Activated CD4-positive, alpha-beta T cell treated with anti-CD3 and anti-CD28 coated beads, Interleukin-2, amount 50 U/mL, for 24 hours (primary cell): Measurements from ENCODE around the gene ERG.

ENCODE experiments used
- DNase-seq, 2 donors: peaks; one replicate each; pipeline ENCODE4 v3.0.0-alpha.2; 2020; ENCODE audit warnings: low read depth in 1 of 2, low spot score in 1 of 2

ERG gene

DNA sequence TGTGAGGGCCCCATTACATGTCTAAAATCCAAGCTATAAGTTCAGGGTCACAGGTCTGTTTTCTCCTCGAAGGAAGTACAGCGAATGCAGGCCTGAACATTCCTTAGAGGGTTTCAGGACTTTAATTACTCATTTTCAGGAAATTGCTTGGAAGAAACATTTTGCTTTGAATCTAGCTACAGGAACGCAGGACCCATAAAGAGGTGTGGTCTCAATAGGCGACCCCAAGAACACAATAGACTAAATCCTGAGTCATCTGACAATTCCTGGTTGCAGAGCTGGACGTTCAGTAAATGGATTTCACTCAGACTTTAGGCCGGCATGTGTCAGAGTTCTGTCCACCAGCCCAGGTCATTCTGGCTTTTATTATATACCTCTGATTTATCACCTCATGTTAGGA lies 1.0 kb upstream of the ERG start:
- no peak for DNase-seq

DNA sequence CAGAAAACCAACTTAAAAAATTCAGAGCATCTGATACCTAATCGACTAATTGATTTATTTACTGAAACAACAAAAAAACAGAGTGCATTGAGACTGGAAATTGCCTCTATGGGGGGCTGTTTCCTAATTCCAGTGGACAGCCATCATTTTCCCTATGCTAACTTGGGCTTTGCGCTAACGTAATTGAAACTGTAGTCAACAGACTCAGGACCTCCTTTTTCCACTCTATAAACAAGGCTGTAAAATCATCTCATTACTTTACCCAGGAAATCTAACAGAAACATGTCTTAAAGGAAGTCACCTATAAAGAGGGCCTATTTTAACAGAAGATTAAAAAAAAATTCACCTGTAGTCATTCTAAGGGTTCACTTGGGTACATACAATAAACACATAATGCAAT lies 2.1 kb downstream of the ERG start:
- no peak for DNase-seq

DNA sequence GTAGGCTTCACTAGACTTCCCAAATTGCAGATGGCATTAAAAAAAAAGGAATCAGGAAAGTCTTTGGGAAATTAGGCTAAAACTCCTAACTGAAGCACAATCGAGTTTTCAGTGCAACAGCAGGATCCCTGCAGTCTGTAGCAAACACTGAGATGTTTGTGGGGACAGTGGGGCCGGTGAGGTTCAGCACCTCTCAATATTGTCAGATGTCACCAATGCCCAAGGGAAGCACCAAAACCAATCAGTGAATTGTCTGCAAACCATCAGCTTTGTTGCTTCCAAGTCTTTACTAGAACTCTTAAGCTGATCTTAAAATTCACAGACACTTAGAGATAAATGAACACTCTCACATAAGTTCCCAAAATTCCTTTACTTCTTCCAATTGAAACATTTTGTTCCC lies 2.6 kb downstream of the ERG start:
- no peak for DNase-seq

DNA sequence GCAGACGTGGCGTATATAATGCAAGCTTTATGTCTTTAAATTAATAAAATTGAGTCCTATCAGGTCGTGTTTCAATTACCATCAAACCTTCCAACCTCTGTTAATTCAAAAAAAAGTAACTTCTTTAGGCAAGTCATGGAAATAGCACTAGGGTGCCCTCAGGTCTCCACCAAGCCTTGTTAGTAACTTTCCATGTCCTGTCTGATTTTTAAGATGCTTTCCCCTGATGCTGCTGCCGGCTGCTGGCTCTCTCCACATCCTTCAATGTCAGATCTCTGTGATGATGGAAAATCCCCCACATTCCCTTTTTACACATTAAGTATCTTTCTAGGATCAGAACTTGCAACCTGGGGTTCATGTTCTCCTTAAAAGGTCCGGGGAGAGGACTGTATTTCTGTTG lies 3.0 kb downstream of the ERG start:
- no peak for DNase-seq

DNA sequence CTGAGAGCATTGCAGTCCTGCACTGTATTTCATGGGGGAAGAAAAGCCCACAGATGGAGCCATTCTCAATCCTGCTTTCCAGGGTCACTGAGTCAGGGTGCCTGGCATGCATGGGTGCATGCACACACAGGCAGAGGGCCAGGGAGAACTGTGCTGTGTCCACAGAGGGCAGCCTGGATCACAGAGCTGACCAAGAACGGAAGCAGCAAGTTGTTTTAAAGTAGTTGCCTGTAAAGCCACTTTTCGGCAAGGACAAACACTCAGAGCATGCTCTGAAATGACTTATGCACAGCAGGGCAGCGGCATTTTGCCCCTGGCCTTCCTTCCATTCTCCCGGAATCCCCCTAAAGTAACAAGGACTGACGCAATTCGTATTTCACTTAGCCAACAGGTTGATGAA lies 3.6 kb downstream of the ERG start:
- no peak for DNase-seq

DNA sequence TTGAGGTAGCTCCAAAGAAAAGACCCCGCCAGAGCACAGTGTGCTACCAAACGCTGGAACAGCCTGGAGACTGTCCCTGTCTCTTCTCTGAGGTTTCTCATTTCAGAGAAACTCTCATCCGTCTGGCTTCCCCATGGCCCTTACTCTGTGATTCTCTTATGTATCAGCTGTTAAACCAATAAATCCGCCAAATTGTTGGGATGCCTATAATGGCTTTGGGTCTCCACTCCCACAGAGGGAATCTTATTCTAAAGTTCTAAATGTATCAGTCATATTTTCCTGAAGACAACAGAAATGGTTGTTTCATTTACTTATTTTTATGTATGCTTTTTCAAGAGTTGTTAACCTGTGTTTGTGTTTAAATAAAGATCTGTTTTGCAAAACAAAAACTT lies 4.0 kb downstream of the ERG start:
- DNase-seq: no peak

DNA sequence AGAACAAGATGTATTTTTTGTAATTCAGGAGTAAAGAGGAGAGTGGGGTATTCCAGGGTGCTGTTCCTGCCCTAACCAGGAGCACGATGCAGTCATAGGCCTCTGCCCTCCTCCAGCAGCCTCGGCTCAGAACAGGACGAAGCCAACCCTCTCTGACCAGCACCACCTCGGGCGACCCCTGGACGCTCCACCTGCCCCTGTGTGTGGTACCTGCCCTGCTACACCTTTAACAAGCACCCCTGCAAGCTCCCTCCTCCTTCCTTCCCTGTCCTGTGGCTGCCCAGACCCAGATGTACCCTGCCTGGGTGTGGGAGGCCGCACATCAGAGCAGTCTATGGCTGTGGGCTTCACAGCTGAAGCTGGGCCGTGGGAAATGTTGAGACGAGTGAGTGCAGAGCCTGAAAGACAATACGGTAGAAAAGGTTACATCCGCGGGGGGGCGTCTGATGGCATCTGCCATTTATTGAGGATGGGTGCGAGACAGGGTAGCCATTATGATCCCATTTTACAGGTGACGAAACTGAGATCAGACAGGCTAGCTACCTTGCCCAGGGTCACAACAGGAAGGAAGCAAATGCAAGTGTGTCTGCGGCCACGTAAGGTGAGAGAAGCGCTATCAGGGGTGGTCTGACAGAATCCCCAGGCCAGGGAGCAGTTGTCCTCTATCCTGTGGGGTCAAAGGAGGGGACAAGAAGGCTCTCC lies 4.6 kb downstream of the ERG start:
- DNase-seq: no peak

DNA sequence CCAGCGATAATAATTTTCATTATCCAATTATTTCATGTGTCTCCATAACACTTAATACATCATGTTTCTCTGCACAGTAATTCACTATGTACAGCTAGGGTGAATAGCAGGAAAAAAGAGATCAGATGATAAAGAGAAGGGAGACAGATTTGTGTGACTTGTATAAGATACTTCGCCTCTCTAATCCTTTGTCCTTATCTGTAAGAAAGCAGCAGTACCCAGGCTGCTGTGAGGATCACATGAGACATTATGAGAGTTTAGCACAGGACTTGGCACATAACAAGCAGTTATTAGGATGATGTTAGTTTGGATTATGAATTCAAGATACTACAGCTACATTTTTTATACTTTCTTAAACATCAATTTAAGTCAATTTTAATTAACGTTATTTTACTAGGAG lies 6.3 kb downstream of the ERG start:
- DNase-seq: no peak

DNA sequence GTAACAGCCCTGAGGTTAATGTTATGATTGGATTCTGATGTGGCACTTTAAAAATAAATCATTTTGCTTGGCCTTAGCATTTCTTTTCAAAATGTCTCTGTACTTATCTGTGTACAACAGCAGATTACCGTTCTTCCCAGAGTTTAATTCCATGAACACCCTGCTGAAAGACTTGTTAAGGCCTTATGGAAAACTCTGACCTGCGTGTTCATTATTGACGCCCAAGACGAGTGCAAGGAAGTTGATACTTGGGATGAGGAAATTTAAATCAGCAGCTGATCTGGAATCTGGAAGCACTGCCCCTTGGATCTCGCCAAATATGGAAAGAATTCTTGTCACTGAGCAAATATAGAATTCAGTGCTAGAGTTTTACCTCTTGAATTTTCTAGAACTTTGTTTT lies 6.7 kb downstream of the ERG start:
- no peak for DNase-seq

DNA sequence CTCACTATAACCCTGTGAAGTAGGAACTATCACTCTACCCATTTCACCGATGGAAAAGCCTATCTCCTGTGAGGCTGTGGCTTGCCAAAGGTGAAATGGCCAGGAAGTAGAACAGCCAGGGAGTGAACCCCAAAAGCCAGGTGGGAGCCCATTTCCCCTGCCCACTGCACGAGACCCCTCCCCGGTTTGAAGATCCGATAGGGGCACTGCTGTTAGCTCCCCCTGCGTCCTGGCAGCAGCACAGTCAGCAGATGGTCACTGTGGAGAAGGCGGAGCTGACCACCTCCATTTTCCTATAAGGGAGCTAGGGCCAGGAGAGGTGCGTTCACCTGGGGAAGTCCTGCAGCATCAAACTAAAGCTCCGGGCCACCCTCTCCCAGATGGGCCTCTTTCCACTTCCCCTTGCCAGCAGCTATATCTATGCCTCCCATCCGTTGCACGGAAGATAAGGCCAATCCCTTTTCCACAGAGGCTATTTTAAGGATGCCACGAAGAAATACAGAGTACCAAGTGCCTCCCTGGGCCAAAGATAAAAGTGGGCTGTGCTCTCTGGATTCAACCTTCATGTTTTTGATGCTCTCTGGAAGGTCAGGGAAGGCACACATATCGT lies 7.8 kb downstream of the ERG start:
- no peak for DNase-seq

DNA sequence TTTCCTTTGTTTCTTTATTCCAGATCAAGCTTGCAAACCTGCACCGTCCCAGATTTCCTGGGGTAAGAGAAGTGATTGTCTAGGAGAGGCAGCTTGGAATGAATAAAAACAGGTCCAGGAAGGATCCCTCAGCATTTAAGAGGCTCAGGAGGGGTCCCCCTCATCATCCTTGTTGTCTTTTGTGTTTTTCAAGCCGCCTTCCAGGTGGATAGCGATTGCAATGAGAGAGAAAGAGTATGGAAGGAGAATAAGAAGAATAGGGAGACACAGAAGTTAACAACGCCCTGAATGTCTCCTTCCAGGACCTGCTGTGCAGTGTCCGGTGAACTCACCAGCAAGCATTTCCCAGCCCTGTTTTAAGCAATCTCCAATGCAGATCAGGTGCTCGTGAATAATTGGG lies 8.5 kb downstream of the ERG start:
- DNase-seq: no peak

DNA sequence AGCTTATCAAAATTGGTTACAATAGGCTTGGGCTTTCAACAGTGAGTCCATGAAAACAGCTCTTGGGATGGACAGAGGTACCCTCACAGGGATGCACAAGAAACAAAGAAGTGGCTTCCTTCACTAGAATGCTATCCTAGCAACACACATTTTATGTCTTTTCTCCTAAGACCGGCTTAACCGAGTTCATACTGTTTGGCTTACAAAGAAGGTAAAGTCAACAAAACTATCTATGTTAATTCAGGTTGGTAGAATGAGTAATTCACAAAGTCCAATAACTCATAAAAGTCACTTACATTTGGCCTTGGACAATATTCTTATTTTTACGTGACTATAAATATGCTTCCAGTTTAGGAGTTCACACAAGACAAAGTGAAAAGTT lies 9.0 kb downstream of the ERG start:
- DNase-seq: no peak

DNA sequence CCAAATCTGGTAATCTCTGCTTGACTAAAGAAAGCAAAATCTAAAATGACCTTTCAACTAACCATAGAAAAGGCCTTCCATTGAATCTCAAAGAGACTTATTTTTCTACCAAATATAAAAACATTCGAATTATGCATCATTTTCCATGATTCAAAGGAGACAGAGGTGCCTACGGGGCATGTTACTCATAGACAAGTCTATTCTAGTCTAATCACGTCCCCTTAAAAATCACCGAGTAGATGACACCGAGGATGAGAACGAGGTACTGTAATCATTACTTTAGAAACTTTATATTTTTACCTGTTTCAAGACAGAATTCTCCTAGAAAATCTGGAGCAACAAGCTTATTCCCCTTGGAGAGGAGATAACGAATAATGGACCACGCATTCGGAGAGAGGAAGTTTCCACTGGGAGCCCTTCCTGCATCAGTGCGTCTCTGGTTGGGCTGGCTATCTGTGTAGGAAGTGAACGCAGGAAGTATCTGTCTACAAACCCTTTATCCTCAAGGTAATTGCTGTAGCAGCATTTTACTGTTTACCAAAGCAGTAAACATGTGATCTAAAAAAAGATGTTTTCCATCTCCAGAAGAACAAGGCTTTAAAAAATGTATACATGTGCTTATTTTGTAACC lies 9.5 kb downstream of the ERG start:
- no peak for DNase-seq

DNA sequence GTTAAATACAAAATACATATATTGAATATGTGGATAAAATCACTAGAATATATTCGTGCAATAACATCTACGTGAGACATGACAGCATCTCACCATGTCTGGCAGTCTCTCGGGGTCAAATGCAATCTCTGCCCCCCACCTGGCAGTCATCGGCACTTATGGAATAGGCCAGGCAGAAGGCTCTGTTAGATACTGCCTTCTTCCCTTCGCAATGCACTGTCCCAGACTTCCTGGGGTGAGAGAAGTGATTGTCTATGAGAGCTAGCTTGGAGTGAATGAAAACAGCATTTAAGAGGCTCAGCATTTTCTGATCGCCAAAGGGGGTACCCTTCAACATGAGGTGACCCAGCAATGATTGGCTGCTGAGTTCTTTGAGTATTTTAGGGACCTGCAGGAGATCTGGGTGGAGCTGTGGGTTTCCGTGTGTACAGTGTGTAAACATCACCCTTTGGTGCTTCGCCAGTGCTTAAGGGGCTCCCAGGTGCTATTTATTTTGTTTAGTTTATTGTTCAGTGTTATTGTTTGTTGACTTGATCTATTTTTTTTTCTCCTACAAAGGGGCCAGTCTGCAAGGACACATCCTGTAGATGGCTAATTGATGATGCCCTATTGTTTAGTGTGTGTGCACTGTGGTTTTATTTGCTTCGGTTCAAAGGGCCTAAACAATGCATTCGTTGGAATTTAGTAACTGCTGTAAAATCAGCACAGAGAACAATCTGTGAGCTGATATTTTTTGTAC lies 10.2 kb downstream of the ERG start:
- DNase-seq: no peak

DNA sequence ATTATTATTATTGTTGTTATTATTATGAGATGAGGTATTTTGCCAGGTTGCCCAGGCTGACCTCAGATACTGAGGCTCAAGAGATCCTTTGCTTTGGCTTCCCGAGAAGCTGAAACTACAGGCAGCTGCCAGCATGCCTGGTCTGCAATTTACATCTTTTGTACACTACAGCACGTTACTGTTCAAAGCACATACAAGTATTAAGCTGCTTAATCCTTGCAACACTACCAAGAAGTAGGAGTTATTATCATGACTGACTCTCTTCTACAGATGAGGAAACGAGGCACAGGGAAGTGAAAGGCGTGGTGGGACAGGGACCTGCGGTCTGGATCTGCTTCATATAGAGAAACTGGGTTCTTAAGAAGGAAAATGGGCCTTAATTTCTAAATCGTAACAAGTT lies 11.6 kb downstream of the ERG start:
- no peak for DNase-seq

DNA sequence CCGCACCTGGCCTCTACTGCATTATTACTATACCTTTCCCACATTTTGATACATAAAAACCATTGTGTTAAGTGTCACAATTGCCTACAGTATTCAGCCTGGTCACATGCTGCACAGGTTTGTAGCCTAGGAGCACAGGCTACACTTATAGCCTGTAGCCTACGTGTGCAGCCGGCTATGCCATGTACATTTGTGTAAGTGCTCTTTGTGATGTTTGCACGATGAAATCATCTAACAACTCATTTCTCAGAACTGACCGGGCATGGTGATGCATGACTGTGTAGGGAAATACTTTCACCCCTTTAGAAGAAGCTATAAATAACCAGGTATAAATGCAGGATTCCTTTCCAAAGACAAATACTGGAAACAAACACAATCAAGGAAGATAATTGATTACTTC lies 12.1 kb downstream of the ERG start:
- no peak for DNase-seq

DNA sequence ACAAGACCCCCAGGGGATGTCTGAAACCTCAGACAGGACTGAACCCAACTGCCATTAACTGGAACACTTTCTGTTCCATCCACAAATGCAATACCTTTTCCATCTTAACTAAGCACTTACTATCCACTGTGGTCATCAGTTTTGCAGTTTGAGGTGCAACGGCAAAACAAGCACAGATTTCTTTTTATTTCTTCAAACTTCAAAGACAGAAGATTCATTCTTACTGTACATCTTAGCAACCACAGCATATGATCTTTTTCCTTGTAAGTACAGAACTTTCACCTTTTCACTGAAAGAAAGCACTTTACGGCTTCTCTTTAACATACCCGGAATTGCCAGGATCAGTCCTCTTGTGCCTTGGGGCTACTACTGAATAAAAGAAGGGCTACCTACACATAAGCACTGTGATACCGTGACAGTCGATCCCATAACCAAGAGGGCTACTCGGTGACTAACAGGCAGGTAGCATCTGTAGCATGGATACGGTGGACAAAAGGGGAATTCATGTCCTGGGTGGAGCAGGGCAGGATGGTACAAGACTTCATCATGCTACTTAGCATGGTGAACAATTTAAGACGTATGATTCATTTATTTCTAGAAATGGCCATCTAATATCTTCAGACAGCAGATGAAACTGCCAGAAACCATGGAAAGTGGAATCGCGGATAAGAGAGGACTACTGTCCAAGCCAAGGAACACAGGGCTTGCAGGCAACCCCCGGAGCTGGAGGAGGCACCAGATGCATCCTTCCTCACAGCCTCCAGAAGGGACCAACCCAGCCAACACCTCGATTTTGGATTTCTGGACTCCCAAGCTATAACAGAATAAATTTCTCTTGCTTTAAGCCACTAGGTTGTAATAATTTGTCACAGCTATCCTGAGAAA lies 18.4 kb downstream of the ERG start:
- DNase-seq: no peak

DNA sequence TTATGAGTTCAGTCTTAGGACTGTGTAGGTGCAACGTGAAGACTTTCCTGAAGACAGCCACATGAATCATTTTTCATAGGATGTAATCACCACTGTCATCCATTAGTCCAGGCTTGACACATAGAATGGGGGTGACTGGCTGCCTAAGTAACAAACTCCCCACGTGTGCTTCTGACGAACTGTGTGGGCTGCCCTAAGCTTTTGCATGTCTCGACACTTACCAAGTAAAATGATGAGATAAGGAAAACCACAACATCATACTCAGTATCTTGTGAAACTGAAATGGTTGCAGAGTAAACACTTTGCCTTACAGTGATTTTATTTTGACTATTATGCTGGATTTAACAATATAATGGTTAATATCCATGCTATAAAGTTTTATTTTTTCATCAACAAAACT lies 19.5 kb downstream of the ERG start:
- DNase-seq: no peak

DNA sequence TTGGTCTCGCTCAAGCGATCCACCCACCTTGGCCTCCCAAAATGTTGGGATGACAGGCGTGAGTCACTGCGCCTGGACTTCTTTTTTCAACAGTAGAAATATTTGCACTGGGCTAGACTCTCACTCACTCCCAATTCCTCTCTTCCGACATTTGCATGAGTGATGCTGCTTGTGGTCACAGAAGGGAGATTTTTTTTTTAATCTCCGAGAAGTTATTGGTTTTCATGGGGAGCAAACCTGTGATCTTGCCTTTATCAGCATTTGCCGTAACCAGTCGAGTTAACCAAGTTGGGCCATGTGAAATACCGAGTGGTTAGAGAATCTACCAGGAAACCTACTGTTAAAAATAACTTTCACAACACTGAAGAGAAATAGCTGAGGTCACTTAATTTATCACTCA lies 21.1 kb downstream of the ERG start:
- no peak for DNase-seq

DNA sequence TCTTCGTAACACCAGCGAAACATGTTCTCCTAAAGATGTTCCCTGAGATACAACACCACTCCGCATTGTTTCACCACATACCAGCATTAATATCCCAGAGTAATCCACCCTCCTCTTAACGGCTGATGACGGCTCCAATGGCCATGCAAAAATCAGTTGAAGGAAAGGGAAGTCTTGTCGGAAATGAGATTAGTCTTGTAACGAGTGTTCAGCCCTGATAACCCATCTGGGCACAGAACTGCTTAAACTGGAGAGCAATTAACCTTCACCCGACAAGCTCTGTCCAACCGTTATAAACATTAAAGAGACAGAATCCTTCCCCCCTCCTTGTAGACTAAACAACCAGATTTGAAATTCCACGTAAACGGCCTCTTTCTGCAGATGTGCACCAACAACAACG lies 21.9 kb downstream of the ERG start:
- DNase-seq: no peak

DNA sequence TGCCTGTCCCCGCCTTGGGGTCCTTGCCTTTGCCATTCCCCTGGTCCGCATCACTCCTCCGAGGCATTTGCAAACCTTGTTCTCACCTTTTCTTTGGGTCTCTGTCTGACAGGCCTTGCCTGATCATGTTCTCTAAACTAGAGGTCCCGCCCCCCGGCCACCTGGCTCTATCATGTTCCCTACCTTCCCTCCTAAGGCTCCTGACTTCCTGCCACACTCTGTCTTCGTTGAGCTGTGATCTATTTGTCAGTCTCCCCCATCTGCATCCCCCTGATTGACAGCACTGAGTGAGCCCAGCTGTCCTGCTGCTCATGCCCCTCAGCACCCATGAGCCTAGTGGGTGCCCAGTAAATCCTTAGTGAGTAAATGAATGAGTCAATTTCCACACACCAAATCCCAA lies 22.8 kb downstream of the ERG start:
- no peak for DNase-seq
